PC-3 (cell line): ENCODE results near the gene ATG7. TPM values are rescaled to one million over a fixed set of nuclear protein-coding genes. Genes with fewer than 3 reads are reported as not detected.

Experiments
- ATAC-seq: fragments of 200-7000 bp; cut with Tn5 transposase; 2 replicates; pipeline ENCODE4 v1.9.1; 2020; ENCODE audit warnings: mild to moderate bottlenecking, moderate library complexity
- BruUV-seq: library from RNA; stranded (reverse); fragments of 400-500 nt; replicated peaks from 2 replicates; lab custom pipeline; 2021; lab: Mats Ljungman, UMichigan
- CTCF ChIA-PET: fragments of 300-600 bp; sonication (Branson Sonifier 250); formaldehyde crosslinking; loops from one replicate; lab custom pipeline; 2022; ENCODE audit warnings: antibody characterized with exemption; lab: Charles Lee
- POLR2A ChIA-PET: fragments of 300-600 bp; sonication (Branson Sonifier 250); formaldehyde crosslinking; loops from one replicate; lab custom pipeline; 2022; ENCODE audit warnings: antibody characterized with exemption; ENCODE audit not compliant: unreplicated experiment; lab: Charles Lee
- DNase-seq: peaks from one replicate; pipeline ENCODE4 v3.0.0-alpha.2; 2015
- H2AFZ ChIP-seq: fragments of 300-600 bp; sonication (generic); 2 replicates; pipeline ENCODE4 v1.6.0; 2016; ENCODE audit warnings: antibody characterized with exemption, low read length
- H3F3A ChIP-seq: fragments of 300-600 bp; sonication (generic); one replicate; pipeline ENCODE4 v1.6.0; 2017; ENCODE audit warnings: antibody characterized with exemption, low read length, control low read depth, mild to moderate bottlenecking; ENCODE audit not compliant: unreplicated experiment
- H3K27ac ChIP-seq: fragments of 300-600 bp; sonication (generic); 2 replicates; pipeline ENCODE4 v1.5.1; 2016; ENCODE audit warnings: mild to moderate bottlenecking, low read length
- H3K27me3 ChIP-seq: fragments of 300-600 bp; sonication (generic); 2 replicates; pipeline ENCODE4 v1.6.1; 2016; ENCODE audit warnings: low read length, mixed read lengths
- H3K36me3 ChIP-seq: fragments of 300-600 bp; sonication (generic); 2 replicates; pipeline ENCODE4 v1.6.1; 2016; ENCODE audit warnings: low read depth, mixed run types, low read length, mixed read lengths
- H3K4me1 ChIP-seq: fragments of 300-600 bp; sonication (generic); 2 replicates; pipeline ENCODE4 v1.5.1; 2016; ENCODE audit warnings: low read length; ENCODE audit not compliant: insufficient read depth
- H3K4me2 ChIP-seq: fragments of 300-600 bp; sonication (generic); 2 replicates; pipeline ENCODE4 v1.6.0; 2016; ENCODE audit warnings: low read length
- H3K4me3 ChIP-seq: fragments of 300-600 bp; sonication (generic); 2 replicates; pipeline ENCODE4 v1.5.1; 2016; ENCODE audit warnings: mild to moderate bottlenecking, low read length, mixed read lengths
- H3K79me2 ChIP-seq: fragments of 300-600 bp; sonication (generic); 2 replicates; pipeline ENCODE4 v1.6.1; 2017; ENCODE audit warnings: low read length, mixed read lengths
- H3K9ac ChIP-seq: fragments of 300-600 bp; sonication (generic); 2 replicates; pipeline ENCODE4 v1.6.0; 2016; ENCODE audit warnings: mild to moderate bottlenecking, low read length
- H3K9me2 ChIP-seq: fragments of 300-600 bp; sonication (generic); replicated peaks from 2 replicates; pipeline ENCODE4 v1.6.1; 2016; ENCODE audit warnings: mixed run types, low read length, mixed read lengths
- H3K9me3 ChIP-seq: fragments of 300-600 bp; sonication (generic); 2 replicates; pipeline ENCODE4 v1.6.1; 2016; ENCODE audit warnings: low read length, mixed read lengths
- H4K20me1 ChIP-seq: fragments of 300-600 bp; sonication (generic); 2 replicates; pipeline ENCODE4 v1.6.1; 2016; ENCODE audit warnings: low read length, mixed read lengths
- CTCF ChIP-seq: fragments of 300-600 bp; sonication (generic); conservative IDR thresholded peaks from 2 replicates; pipeline ENCODE4 v1.5.1; 2017; ENCODE audit warnings: antibody characterized with exemption, low read depth, mild to moderate bottlenecking, low read length
- EZH2 ChIP-seq: fragments of 300-600 bp; sonication (generic); IDR thresholded peaks from one replicate; pipeline ENCODE4 v1.6.1; 2017; ENCODE audit warnings: antibody characterized with exemption, mild to moderate bottlenecking, low read length; ENCODE audit not compliant: unreplicated experiment
- EZH2phosphoT487 ChIP-seq: fragments of 300-600 bp; sonication (generic); IDR thresholded peaks from 2 replicates; pipeline ENCODE4 v1.6.1; 2018; ENCODE audit warnings: mild to moderate bottlenecking, antibody characterized with exemption, low read length, borderline replicate concordance
- intact Hi-C: fragments of 100-400 bp; cut with micrococcal nuclease; formaldehyde crosslinking; loops from 2 replicates; pipeline ENCODE4 v1.9.0; 2023
- total RNA-seq: library from RNA; depleted of rRNA; stranded (reverse); fragments of >200 nt; gene quantifications from 2 replicates; pipeline ENCODE4 v1.2.3, GENCODE V29; 2014

ATG7 gene
- total RNA-seq, 1 experiment from 2014 or later = 36.5 TPM

GRCh38 chr3:11430624-11431023, 158.4 kb downstream of the ATG7 start:
- H3K4me2 ChIP-seq = no peak overlapping the region
- no peaks in the 10 kb centered on the region for H4K20me1 ChIP-seq
- H3K36me3 ChIP-seq = no peaks in the 10 kb centered on the region
- ChIA-PET POLR2A (interaction anchor here (0.6 kb wide), 1 partner anchor 78 kb away, joined by 3 read pairs; no protein-coding TSS in a partner anchor), CTCF (no interaction called here)
- H3K9me2 ChIP-seq = no peaks in the 10 kb centered on the region
- no peak for DNase-seq
- H3K27ac ChIP-seq = no peak overlapping the region
- TF ChIP-seq EZH2 (no peak), EZH2phosphoT487 (no peak), CTCF (no peak)
- no peak overlapping the region for H2AFZ ChIP-seq
- H3K4me1 ChIP-seq = no peaks in the 10 kb centered on the region
- H3K79me2 ChIP-seq = no peaks in the 10 kb centered on the region
- ATAC-seq = no peak
- H3K27me3 ChIP-seq = no peaks in the 10 kb centered on the region
- no peak overlapping the region for H3K4me3 ChIP-seq
- no peaks in the 10 kb centered on the region for H3F3A ChIP-seq
- BruUV-seq = no TSS peak
- H3K9me3 ChIP-seq = no peaks in the 10 kb centered on the region
- no peak overlapping the region for H3K9ac ChIP-seq
- intact Hi-C loops = no loop called here

GRCh38 chr3:11431319-11431718, 159.1 kb downstream of the ATG7 start:
- no peak for TF ChIP-seq CTCF
- TF ChIP-seq EZH2phosphoT487 = no peak
- no peak for TF ChIP-seq EZH2
- no peaks in the 10 kb centered on the region for H3K79me2 ChIP-seq
- H2AFZ ChIP-seq = no peak overlapping the region
- CTCF ChIA-PET = no interaction called here
- intact Hi-C loops = no loop called here
- H3K27ac ChIP-seq = no peak overlapping the region
- H3K9me2 ChIP-seq = no peaks in the 10 kb centered on the region
- H3F3A ChIP-seq = no peaks in the 10 kb centered on the region
- BruUV-seq = no TSS peak
- no peak overlapping the region for H3K4me3 ChIP-seq
- H3K9ac ChIP-seq = no peak overlapping the region
- H3K9me3 ChIP-seq = no peaks in the 10 kb centered on the region
- no peaks in the 10 kb centered on the region for H3K36me3 ChIP-seq
- no peak overlapping the region for H3K4me2 ChIP-seq
- H4K20me1 ChIP-seq = no peaks in the 10 kb centered on the region
- POLR2A ChIA-PET = no interaction called here
- no peaks in the 10 kb centered on the region for H3K4me1 ChIP-seq
- no peak for DNase-seq
- H3K27me3 ChIP-seq = no peaks in the 10 kb centered on the region
- ATAC-seq = no peak

GRCh38 chr3:11434017-11434526, 161.9 kb downstream of the ATG7 start:
- H3K36me3 ChIP-seq = no peaks in the 10 kb centered on the region
- no peaks in the 10 kb centered on the region for H3K9me3 ChIP-seq
- no peak overlapping the region for H2AFZ ChIP-seq
- no peaks in the 10 kb centered on the region for H3K9me2 ChIP-seq
- H3K4me1 ChIP-seq = no peaks in the 10 kb centered on the region
- H3K27ac ChIP-seq = no peak overlapping the region
- ChIA-PET POLR2A (interaction anchor here (0.5 kb wide), 1 partner anchor 25 kb away, joined by 3 read pairs; no protein-coding TSS in a partner anchor), CTCF (no interaction called here)
- H3K9ac ChIP-seq = no peak overlapping the region
- no TSS peak for BruUV-seq
- no peak overlapping the region for H3K4me2 ChIP-seq
- no peak for TF ChIP-seq EZH2
- H3K4me3 ChIP-seq = no peak overlapping the region
- intact Hi-C loops = no loop called here
- H3F3A ChIP-seq = no peaks in the 10 kb centered on the region
- H3K79me2 ChIP-seq = no peaks in the 10 kb centered on the region
- no peaks in the 10 kb centered on the region for H3K27me3 ChIP-seq
- no peaks in the 10 kb centered on the region for H4K20me1 ChIP-seq
- DNase-seq (no peak), ATAC-seq (no peak; the same call in 1 of the 2 replicates)
